GM12892 (cell line): ENCODE measurements around the gene MYO3A.

Experiments used
- POLR2A ChIP-seq: IDR thresholded peaks from 2 replicates; pipeline ENCODE4 v1.6.1; 2011; ENCODE audit warnings: low read depth, low read length, control low read depth
- POLR2AphosphoS5 ChIP-seq: IDR thresholded peaks from 2 replicates; pipeline ENCODE4 v1.6.1; 2011; ENCODE audit warnings: low read depth, low read length, control low read depth
- TAF1 ChIP-seq: IDR thresholded peaks from 2 replicates; pipeline ENCODE4 v1.6.1; 2011; ENCODE audit warnings: low read depth, mild to moderate bottlenecking, control low read depth, low read length, borderline replicate concordance

DNA sequence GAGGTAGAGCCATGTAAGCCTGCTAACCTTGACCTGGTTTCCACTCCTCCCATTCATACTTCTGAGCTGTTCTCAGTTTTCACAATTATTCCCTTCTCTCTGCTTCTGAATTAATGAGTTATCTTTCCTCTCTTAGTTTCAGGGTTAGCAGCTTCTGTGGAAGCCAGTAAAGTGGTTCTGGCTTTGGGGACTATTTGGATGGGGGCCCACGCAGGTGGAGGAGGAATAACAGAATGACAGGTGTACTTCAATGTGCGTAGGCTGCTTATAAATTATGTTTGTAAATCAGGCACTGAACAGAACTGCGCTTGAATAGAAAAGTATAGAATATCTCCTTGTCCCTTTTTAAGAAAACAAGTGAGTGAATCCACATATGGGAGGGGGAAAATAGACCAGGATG lies 153.6 kb downstream of the MYO3A start:
- no peak for TF ChIP-seq TAF1
- TF ChIP-seq POLR2A = no peak
- no peak for TF ChIP-seq POLR2AphosphoS5
